Keratinocyte (primary cell): Measurements from ENCODE around the gene FOXE3. TPM values are rescaled to one million over a fixed set of nuclear protein-coding genes. Genes with fewer than 3 reads are reported as not detected.

ENCODE experiments used
- DNase-seq: peaks from one replicate; pipeline ENCODE4 v3.0.0-alpha.2; 2011; ENCODE audit warnings: low read depth, missing footprints, low spot score
- FAIRE-seq: peaks from 2 replicates; lab custom pipeline; 2011; peaks lifted over from hg19 to GRCh38; lab: Jason Lieb, UNC
- H2AFZ ChIP-seq: 2 replicates; pipeline ENCODE4 v1.6.0; 2012; ENCODE audit warnings: low read length, control low read depth, inconsistent platforms; ENCODE audit not compliant: control insufficient read depth
- H3K27ac ChIP-seq: 2 replicates; pipeline ENCODE4 v1.5.1; 2011; ENCODE audit warnings: low read length; ENCODE audit not compliant: control insufficient read depth, insufficient read depth
- H3K27me3 ChIP-seq: 3 replicates; pipeline ENCODE4 v1.6.0; 2011; ENCODE audit warnings: low read length; ENCODE audit not compliant: control insufficient read depth, insufficient read depth; ENCODE audit errors: extremely low read depth
- H3K36me3 ChIP-seq, 2 experiments: 2 replicates in 1 of 2; 3 replicates in 1 of 2; pipeline ENCODE4 v1.5.1; 2011; ENCODE audit warnings: low read length in 2 of 2, mild to moderate bottlenecking in 1 of 2; ENCODE audit not compliant: control insufficient read depth in 2 of 2, insufficient read depth in 2 of 2; ENCODE audit errors: extremely low read depth in 1 of 2
- H3K4me1 ChIP-seq: 3 replicates; pipeline ENCODE4 v1.5.1; 2011; ENCODE audit warnings: low read length; ENCODE audit not compliant: control insufficient read depth, insufficient read depth; ENCODE audit errors: extremely low read depth
- H3K4me2 ChIP-seq: 3 replicates; pipeline ENCODE4 v1.6.0; 2011; ENCODE audit warnings: low read depth, low read length; ENCODE audit not compliant: control insufficient read depth, insufficient read depth; ENCODE audit errors: extremely low read depth
- H3K4me3 ChIP-seq, 3 experiments: fragments of 200-600 bp in 1 of 3; sonication (generic) in 1 of 3; 2 replicates in 2 of 3; 3 replicates in 1 of 3; pipeline ENCODE4 v1.5.1; 2011 to 2016; ENCODE audit warnings: low read length in 3 of 3, mild to moderate bottlenecking in 3 of 3, control low read depth in 2 of 3, inconsistent platforms in 1 of 3, low read depth in 1 of 3, mixed read lengths in 1 of 3, mixed run types in 1 of 3, moderate library complexity in 1 of 3; ENCODE audit not compliant: control insufficient read depth in 2 of 3, insufficient read depth in 2 of 3; ENCODE audit errors: extremely low read depth in 1 of 3
- H3K79me2 ChIP-seq: 2 replicates; pipeline ENCODE4 v1.6.0; 2012; ENCODE audit warnings: low read length; ENCODE audit not compliant: control insufficient read depth, insufficient read depth
- H3K9ac ChIP-seq: 3 replicates; pipeline ENCODE4 v1.6.0; 2011; ENCODE audit warnings: low read length; ENCODE audit not compliant: control insufficient read depth, insufficient read depth; ENCODE audit errors: extremely low read depth
- H3K9me1 ChIP-seq: 3 replicates; pipeline ENCODE4 v1.6.0; 2011; ENCODE audit warnings: low read length; ENCODE audit not compliant: control insufficient read depth, insufficient read depth; ENCODE audit errors: extremely low read depth
- H3K9me3 ChIP-seq: 2 replicates; pipeline ENCODE4 v1.5.1; 2012; ENCODE audit warnings: low read depth, low read length; ENCODE audit not compliant: control insufficient read depth
- H4K20me1 ChIP-seq: 3 replicates; pipeline ENCODE4 v1.6.0; 2011; ENCODE audit warnings: low read length; ENCODE audit not compliant: control insufficient read depth, insufficient read depth; ENCODE audit errors: extremely low read depth
- CTCF ChIP-seq, 3 experiments: IDR thresholded peaks in 1 of 3; conservative IDR thresholded peaks in 1 of 3; optimal IDR thresholded peaks in 1 of 3; 2 replicates in 2 of 3; 3 replicates in 1 of 3; pipeline versions ENCODE3 to v1.5.1; 2011; ENCODE audit warnings: low read length in 3 of 3, mild to moderate bottlenecking in 3 of 3, moderate library complexity in 2 of 3, control low read depth in 1 of 3, inconsistent platforms in 1 of 3; ENCODE audit not compliant: insufficient read depth in 2 of 3; ENCODE audit errors: extremely low read depth in 1 of 3
- EZH2 ChIP-seq: IDR thresholded peaks from one replicate; pipeline ENCODE4 v1.6.1; 2012; ENCODE audit warnings: inconsistent platforms, mild to moderate bottlenecking, low read length, moderate library complexity
- dilution Hi-C: fragments of 300-500 bp; cut with MboI; formaldehyde crosslinking; loops from one replicate; pipeline ENCODE4 v1.7.0; 2020; ENCODE audit warnings: low sequenced_read_pairs; ENCODE audit not compliant: extremely low pct_ligation_motif_present
- polyA plus RNA-seq, 5 experiments: library from polyadenylated mRNA; depleted of rRNA in 3 of 5; stranded (reverse) in 3 of 5; stranded (forward) in 1 of 5; unstranded in 1 of 5; fragments of >200 nt; gene quantifications; 1 replicate in 1 of 5; 2 replicates in 3 of 5; 3 replicates in 1 of 5; pipeline versions ENCODE4 v1.2.1 to v1.2.3, GENCODE V29; 2011 to 2012; ENCODE audit warnings: missing spikeins in 2 of 5, low read depth in 1 of 5, low replicate concordance in 1 of 5

FOXE3 gene
- polyA plus RNA-seq, 1 donor (not counting 4 experiments of a cell fraction or from before 2014, with no cell fraction given), result not detected

GRCh38 chr1:47440599-47441081 lies 24.6 kb downstream of the FOXE3 start:
- Histone ChIP-seq H3K9ac (no peak overlapping the region), H2AFZ (no peak overlapping the region), H4K20me1 (peaks cover 8% of the 10 kb centered on the region), H3K4me1 (peaks cover 18% of the 10 kb centered on the region), H3K27ac (no peak overlapping the region), H3K79me2 (peaks cover 4% of the 10 kb centered on the region), H3K9me1 (no peaks in the 10 kb centered on the region), H3K27me3 (peaks cover 74% of the 10 kb centered on the region), H3K9me3 (no peaks in the 10 kb centered on the region), H3K4me2 (no peak overlapping the region), H3K36me3 (no peaks in the 10 kb centered on the region), H3K4me3 (no peak overlapping the region)
- FAIRE-seq (no peak), DNase-seq (no peak)
- dilution Hi-C loops, result no loop called here
- TF ChIP-seq CTCF (optimal IDR thresholded peaks at IDR 0.05 in 1 of 3, IDR thresholded peaks at IDR 0.05 in 1 of 3, conservative IDR thresholded peaks at IDR 0.05 in 1 of 3; ENCODE audit: extremely low read depth in 1 of 3, insufficient read depth in 2 of 3, low read length in 3 of 3), result no peak
- no peak for TF ChIP-seq EZH2

- Histone ChIP-seq H3K4me2 (no peak overlapping the region), H3K27me3 (peaks cover 83% of the 10 kb centered on the region), H3K27ac (no peak overlapping the region), H4K20me1 (peaks cover 8% of the 10 kb centered on the region), H2AFZ (no peak overlapping the region), H3K4me3 (no peak overlapping the region), H3K79me2 (no peaks in the 10 kb centered on the region), H3K4me1 (peaks cover 11% of the 10 kb centered on the region), H3K9me1 (no peaks in the 10 kb centered on the region), H3K9me3 (no peaks in the 10 kb centered on the region), H3K36me3 (no peaks in the 10 kb centered on the region), H3K9ac (no peak overlapping the region)
- no peak for DNase-seq
- dilution Hi-C loops, result no loop called here
- no peak for FAIRE-seq
- TF ChIP-seq CTCF (optimal IDR thresholded peaks at IDR 0.05 in 1 of 3, IDR thresholded peaks at IDR 0.05 in 1 of 3, conservative IDR thresholded peaks at IDR 0.05 in 1 of 3; ENCODE audit: extremely low read depth in 1 of 3, insufficient read depth in 2 of 3, low read length in 3 of 3) (no peak), EZH2 (no peak)
Measured at GRCh38 chr1:47441450-47442106, 25.5 kb downstream of the FOXE3 start.
